Ovary (tissue), 9 donors: ENCODE measurements around the gene WWOX. TPM values are rescaled to one million over a fixed set of nuclear protein-coding genes. Genes with fewer than 3 reads are reported as not detected.

Source experiments
- DNase-seq, 5 donors: peaks; one replicate each; pipeline ENCODE4 v3.0.0-alpha.2; 2019 to 2020
- H3K27ac ChIP-seq, 2 donors: fragments of 200-600 bp; one replicate each; pipeline versions ENCODE4 v1.5.1 to v1.8.0; 2019 to 2022
- H3K27me3 ChIP-seq: fragments of 200-600 bp; one replicate; pipeline ENCODE4 v1.8.0; 2022
- H3K36me3 ChIP-seq: fragments of 200-600 bp; sonication (generic); one replicate; pipeline ENCODE4 v1.5.1; 2019
- H3K4me1 ChIP-seq: one replicate; pipeline ENCODE4 v1.8.1; 2013; ENCODE audit warnings: mild to moderate bottlenecking, moderate library complexity; ENCODE audit not compliant: insufficient read depth
- H3K4me3 ChIP-seq: fragments of 200-600 bp; sonication (generic); one replicate; pipeline ENCODE4 v1.5.1; 2017
- H3K9me3 ChIP-seq, 2 donors: fragments of 200-600 bp in 1 of 2; sonication (generic) in 1 of 2; one replicate each; pipeline versions ENCODE4 v1.5.1 to v1.8.1; 2013 to 2019; ENCODE audit warnings: mild to moderate bottlenecking in 1 of 2, moderate library complexity in 1 of 2
- CTCF ChIP-seq, 3 donors: fragments of 450-650 bp in 2 of 3; fragments of 200-600 bp in 1 of 3; IDR thresholded peaks; one replicate each; pipeline versions ENCODE4 v1.5.1 to v1.8.0; 2016 to 2022; ENCODE audit warnings: antibody characterized with exemption in 3 of 3, mild to moderate bottlenecking in 1 of 3
- EP300 ChIP-seq: sonication (generic); formaldehyde crosslinking; IDR thresholded peaks from one replicate; pipeline ENCODE4 v1.6.1; 2017; ENCODE audit warnings: antibody characterized with exemption
- POLR2A ChIP-seq: fragments of 450-650 bp; IDR thresholded peaks from one replicate; pipeline ENCODE4 v1.6.1; 2017; ENCODE audit warnings: antibody characterized with exemption, mild to moderate bottlenecking, moderate library complexity
- WGBS, 3 donors: extraction: QIAGEN DNeasy Blood & Tissue Kit in 1 of 3; methylation state at CpG; one replicate each; pipeline versions ENCODE4 v1.1.5 to v1.1.7; 2013 to 2017; 5-methylcytosine and 5-hydroxymethylcytosine counted together
- intact Hi-C, 4 donors: fragments of 100-400 bp; cut with DNase I; formaldehyde crosslinking; loops; one replicate each; pipeline versions ENCODE4 v1.11.0 to v1.15.1; 2022 to 2023
- polyA plus RNA-seq, 2 donors: library from polyadenylated mRNA; stranded (reverse); fragments of 200-250 nt in 1 of 2; fragments of 350-450 nt in 1 of 2; fragmentation: Illumina TruSeq in 1 of 2; extraction: RNeasy Lipid Tissue Mini Kit (QIAGEN cat#74804) in 1 of 2; gene quantifications; one replicate each; pipeline ENCODE4 v1.2.3, GENCODE V29; 2013 to 2014
- total RNA-seq, 7 donors: library from RNA; depleted of rRNA in 2 of 7; stranded (reverse); fragments of >200 nt in 2 of 7; fragmentation: NEBNext Ultra II Directional in 3 of 7; extraction: Animal tissue kit (Norgen Biotek cat#: 25700) in 3 of 7; gene quantifications; one replicate each; pipeline versions ENCODE4 v1.1.0 to v1.2.4, GENCODE V29; 2016 to 2023
- donor health status: DM: no; HTN: no; CAD: no; lungs with moderate emphysema.
- donor health status: DM: no; HTN: no; CAD: no.
- donor health status: Bipolar disorder and iron deficiency.
- donor health status: DM: yes; HTN: yes; CAD: no.
- donor health status: DM: no; HTN: no; CAD: no.
- donor health status: DM: yes; HTN: yes; CAD: no.

WWOX gene
- total and polyA plus RNA-seq, 9 donors, result 11.0 to 40.5 (median 25.2) TPM

GRCh38 chr16:78770353-78771091, 671.1 kb downstream of the WWOX start:
- Histone ChIP-seq H3K27me3 (no peaks in the 10 kb centered on the region), H3K4me1 (peaks cover 11% of the 10 kb centered on the region), H3K4me3 (no peak overlapping the region), H3K9me3 (no peaks in the 10 kb centered on the region), H3K27ac (no peak overlapping the region), H3K36me3 (no peaks in the 10 kb centered on the region)
- TF ChIP-seq POLR2A, result no peak
- TF ChIP-seq EP300, result no peak
- peak; percentile 33 to 46 (median 37) for TF ChIP-seq CTCF (IDR thresholded peaks at IDR 0.05)
- DNase-seq, result peak; percentile 58 to 87 (median 70)
- intact Hi-C loops, result loop anchor here in 2 of 4 donors (5.0 kb wide), 2 partner anchors 263 to 268 kb away; no protein-coding TSS in a partner anchor
- WGBS, 3 donors, result 40 to 50% (median 44%) methylated on average over 23 of the region's 23 CpGs

DNA sequence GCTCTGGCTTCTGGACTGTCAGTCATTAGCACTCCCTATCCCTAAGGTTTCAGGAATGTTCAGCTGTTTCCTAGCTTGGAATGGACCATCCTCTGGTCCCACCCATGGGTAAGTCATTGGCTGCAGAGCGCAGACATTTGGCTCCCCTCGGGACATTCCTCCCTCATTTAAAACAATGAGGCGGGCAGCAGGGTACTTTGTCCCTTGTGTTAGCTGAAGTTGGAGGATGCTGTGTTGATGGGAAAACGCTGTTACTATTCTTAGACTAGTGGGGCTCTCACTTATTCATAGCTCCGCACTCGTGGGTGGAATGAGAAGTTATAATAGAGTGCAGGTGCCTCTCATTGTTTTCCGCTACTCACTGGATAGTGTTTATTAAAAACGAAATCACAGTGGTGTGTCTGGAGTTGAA, 673.8 kb downstream of the WWOX start:
- H3K4me3 ChIP-seq, result no peak overlapping the region

GRCh38 chr16:78773706-78774105, 674.3 kb downstream of the WWOX start:
- Histone ChIP-seq H3K36me3 (no peaks in the 10 kb centered on the region), H3K4me3 (no peak overlapping the region), H3K27ac (no peak overlapping the region), H3K27me3 (no peaks in the 10 kb centered on the region), H3K9me3 (no peaks in the 10 kb centered on the region), H3K4me1 (peaks cover 9% of the 10 kb centered on the region)
- no peak for DNase-seq
- TF ChIP-seq EP300, result no peak
- no peak for TF ChIP-seq CTCF (IDR thresholded peaks at IDR 0.05)
- no peak for TF ChIP-seq POLR2A
- intact Hi-C loops, result loop anchor here in 2 of 4 donors (5.0 kb wide), 2 partner anchors 266 to 271 kb away; no protein-coding TSS in a partner anchor
- WGBS, 3 donors, result 26 to 42% (median 29%) methylated on average over 4 of the region's 4 CpGs

More for the DNA sequence above, 673.8 kb downstream of the WWOX start:
- Histone ChIP-seq H3K9me3 (no peaks in the 10 kb centered on the region), H3K36me3 (no peaks in the 10 kb centered on the region), H3K27me3 (no peaks in the 10 kb centered on the region), H3K27ac (no peak overlapping the region), H3K4me1 (peaks cover 10% of the 10 kb centered on the region)
- intact Hi-C loops, result loop anchor here in 2 of 4 donors (5.0 kb wide), 2 partner anchors 266 to 271 kb away; no protein-coding TSS in a partner anchor
- 59 to 65% (median 60%) methylated on average over 8 of the region's 8 CpGs for WGBS, 3 donors
- DNase-seq, result no peak
- no peak for TF ChIP-seq CTCF (IDR thresholded peaks at IDR 0.05)
- no peak for TF ChIP-seq EP300
- no peak for TF ChIP-seq POLR2A

DNA sequence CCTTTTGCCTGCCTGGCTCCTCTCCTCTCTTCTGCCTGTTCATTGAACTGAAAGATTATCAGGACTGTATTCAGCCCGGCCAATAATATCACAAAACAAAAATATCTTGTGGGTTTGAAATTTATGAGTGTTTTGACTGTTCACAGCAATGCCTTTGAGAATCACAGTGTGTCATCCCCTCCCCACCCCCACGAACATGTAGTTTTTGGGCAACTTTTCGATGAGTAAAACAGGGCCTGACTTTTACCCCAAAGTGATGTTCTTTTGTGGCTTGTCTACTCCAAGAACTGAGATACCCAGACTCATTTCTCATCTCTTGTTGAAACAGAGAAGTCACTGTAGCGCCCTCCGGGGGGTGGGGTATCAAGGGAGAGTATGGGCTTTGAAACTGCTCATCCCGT, 675.7 kb downstream of the WWOX start:
- no peak overlapping the region for H3K27ac ChIP-seq
- no peaks in the 10 kb centered on the region for H3K9me3 ChIP-seq
- no peaks in the 10 kb centered on the region for H3K36me3 ChIP-seq
- H3K4me3 ChIP-seq, result no peak overlapping the region
- H3K4me1 ChIP-seq, result peaks cover 9% of the 10 kb centered on the region
- DNase-seq, result no peak
- 33 to 48% (median 48%) methylated on average over 6 of the region's 6 CpGs for WGBS, 3 donors
- no peak for TF ChIP-seq CTCF (IDR thresholded peaks at IDR 0.05)
- TF ChIP-seq POLR2A, result no peak
- TF ChIP-seq EP300, result no peak
- intact Hi-C loops, result no loop called here
- H3K27me3 ChIP-seq, result no peaks in the 10 kb centered on the region
